Thoracic aorta (tissue), 2 donors: ENCODE results near the gene PAX8. TPM values are rescaled to one million over a fixed set of nuclear protein-coding genes. Genes with fewer than 3 reads are reported as not detected.

Source experiments
- ATAC-seq: fragments of 150-250 bp; one replicate; pipeline ENCODE4 v1.8.0; 2017; ENCODE audit warnings: low read depth; ENCODE audit not compliant: insufficient number of reproducible peaks, low FRiP score
- DNase-seq: peaks from one replicate; pipeline ENCODE4 v3.0.0-alpha.2; 2020; ENCODE audit warnings: low spot score
- H3K27ac ChIP-seq, 2 donors: fragments of 200-600 bp; sonication (generic); 1 replicate in 1 of 2; 2 replicates in 1 of 2; pipeline ENCODE4 v1.5.1; 2016; ENCODE audit warnings: mild to moderate bottlenecking in 2 of 2, moderate library complexity in 2 of 2
- H3K27me3 ChIP-seq: fragments of 200-600 bp; sonication (generic); replicated peaks from 2 replicates; pipeline ENCODE4 v1.6.0; 2016; ENCODE audit warnings: mild to moderate bottlenecking; ENCODE audit not compliant: insufficient read depth
- H3K36me3 ChIP-seq: fragments of 200-600 bp; sonication (generic); one replicate; pipeline ENCODE4 v1.5.1; 2016
- H3K4me1 ChIP-seq, 2 donors: fragments of 200-600 bp; sonication (generic); 1 replicate in 1 of 2; 2 replicates in 1 of 2; pipeline versions ENCODE4 v1.5.1 to v1.6.0; 2016; ENCODE audit warnings: low read depth in 2 of 2, mild to moderate bottlenecking in 1 of 2; ENCODE audit not compliant: control insufficient read depth in 1 of 2
- H3K4me3 ChIP-seq: fragments of 200-600 bp; sonication (generic); 2 replicates; pipeline ENCODE4 v1.5.1; 2016; ENCODE audit warnings: mild to moderate bottlenecking
- H3K9me3 ChIP-seq: fragments of 200-600 bp; sonication (generic); 2 replicates; pipeline ENCODE4 v1.5.1; 2016
- total RNA-seq, 2 donors: library from RNA; depleted of rRNA; stranded (reverse); fragments of >200 nt; gene quantifications; one replicate each; pipeline versions ENCODE4 v1.1.0 to v1.2.3, GENCODE V29; 2016
- TF ChIP-seq, protein P1 (sequence below): fragments of 200-600 bp; sonication (generic); IDR thresholded peaks from one replicate; pipeline ENCODE4 v1.5.1; 2019; ENCODE audit warnings: antibody characterized with exemption

Gene PAX8
- total RNA-seq, 2 donors from 2014 or later: 2.4 to 10.3 TPM

DNA sequence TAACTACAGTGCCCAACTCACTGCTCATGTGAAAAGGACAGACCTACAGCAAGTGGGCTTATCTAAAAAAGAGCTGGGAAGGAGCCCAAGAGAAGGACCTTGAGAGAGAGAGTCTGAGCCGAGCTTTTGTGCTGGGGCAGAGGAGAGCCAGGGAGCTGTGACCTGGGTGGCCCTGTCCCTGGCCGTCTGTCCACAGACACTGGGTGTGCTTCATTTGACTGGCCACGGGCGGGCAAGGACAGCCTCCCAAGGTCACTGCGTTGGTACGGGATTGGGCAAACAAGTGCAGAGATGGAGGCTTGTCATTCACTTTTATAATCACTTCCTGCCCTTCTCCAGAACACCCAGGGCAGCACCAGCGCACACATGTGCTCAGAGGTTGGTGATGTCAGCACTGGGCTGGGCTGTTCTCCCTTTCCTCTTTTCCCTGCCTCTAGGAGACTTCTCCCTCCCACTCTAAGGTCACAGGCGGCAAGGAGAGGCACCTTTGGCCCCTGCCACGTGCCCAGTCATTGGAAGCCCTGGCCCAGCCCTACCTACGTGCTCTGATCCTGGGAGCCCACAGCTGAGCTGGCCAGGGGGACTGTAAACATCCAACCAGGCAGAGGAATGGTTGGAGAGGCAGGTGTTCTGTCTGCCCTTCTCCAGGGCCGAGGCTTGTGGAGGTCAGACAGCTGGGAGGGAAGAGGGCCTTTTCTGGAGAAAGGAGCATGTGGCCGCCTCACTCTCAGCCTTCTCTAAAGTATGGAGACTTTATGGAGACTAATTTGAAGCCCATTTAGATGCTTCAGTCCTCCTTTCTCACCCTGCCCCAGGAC lies 111.4 kb downstream of the PAX8 start:
- DNase-seq (no peak), ATAC-seq (no peak)
- H3K36me3 ChIP-seq: no peaks in the 10 kb centered on the region
- H3K27ac ChIP-seq: no peak overlapping the region
- TF ChIP-seq, protein P1, sequence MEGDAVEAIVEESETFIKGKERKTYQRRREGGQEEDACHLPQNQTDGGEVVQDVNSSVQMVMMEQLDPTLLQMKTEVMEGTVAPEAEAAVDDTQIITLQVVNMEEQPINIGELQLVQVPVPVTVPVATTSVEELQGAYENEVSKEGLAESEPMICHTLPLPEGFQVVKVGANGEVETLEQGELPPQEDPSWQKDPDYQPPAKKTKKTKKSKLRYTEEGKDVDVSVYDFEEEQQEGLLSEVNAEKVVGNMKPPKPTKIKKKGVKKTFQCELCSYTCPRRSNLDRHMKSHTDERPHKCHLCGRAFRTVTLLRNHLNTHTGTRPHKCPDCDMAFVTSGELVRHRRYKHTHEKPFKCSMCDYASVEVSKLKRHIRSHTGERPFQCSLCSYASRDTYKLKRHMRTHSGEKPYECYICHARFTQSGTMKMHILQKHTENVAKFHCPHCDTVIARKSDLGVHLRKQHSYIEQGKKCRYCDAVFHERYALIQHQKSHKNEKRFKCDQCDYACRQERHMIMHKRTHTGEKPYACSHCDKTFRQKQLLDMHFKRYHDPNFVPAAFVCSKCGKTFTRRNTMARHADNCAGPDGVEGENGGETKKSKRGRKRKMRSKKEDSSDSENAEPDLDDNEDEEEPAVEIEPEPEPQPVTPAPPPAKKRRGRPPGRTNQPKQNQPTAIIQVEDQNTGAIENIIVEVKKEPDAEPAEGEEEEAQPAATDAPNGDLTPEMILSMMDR: no peak
- H3K4me1 ChIP-seq: no peaks in the 10 kb centered on the region
- no peaks in the 10 kb centered on the region for H3K27me3 ChIP-seq
- no peak overlapping the region for H3K4me3 ChIP-seq
- no peaks in the 10 kb centered on the region for H3K9me3 ChIP-seq

DNA sequence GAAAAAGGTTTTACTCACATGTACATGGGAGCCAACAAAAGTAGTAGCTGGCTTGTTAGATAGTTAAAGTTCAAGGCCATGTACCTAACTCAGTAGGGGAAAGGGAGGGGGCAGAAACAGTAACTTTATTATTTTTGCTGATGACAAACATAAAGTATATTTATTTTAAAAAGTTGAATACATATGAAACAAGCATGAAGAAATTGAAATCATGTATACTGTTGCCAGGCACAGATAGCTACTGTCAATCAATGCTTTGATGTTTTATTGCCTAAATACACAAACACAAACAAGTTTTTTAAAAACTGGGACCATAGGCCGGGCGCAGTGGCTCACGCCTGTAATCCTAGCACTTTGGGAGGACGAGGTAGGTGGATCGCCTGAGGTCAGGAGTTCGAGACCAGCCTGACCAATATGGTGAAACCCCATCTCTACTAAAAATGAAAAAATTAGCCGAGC lies 112.5 kb downstream of the PAX8 start:
- DNase-seq (no peak), ATAC-seq (no peak)
- Histone ChIP-seq H3K36me3 (no peaks in the 10 kb centered on the region), H3K27ac (no peak overlapping the region), H3K4me3 (no peak overlapping the region), H3K27me3 (no peaks in the 10 kb centered on the region), H3K9me3 (no peaks in the 10 kb centered on the region), H3K4me1 (no peaks in the 10 kb centered on the region)
- TF ChIP-seq, protein P1: no peak

Other genes starting within 250 kb of the PAX8 start
- gene IL36B, start 226.1 kb downstream of the PAX8 start, total RNA-seq: not detected
- not detected for gene IL36RN, start 219.7 kb downstream of the PAX8 start, total RNA-seq
- gene IL1F10, start 211.0 kb downstream of the PAX8 start, total RNA-seq: not detected
- 1 to 10 TPM; 1.6 to 8.6 TPM for gene IL1RN, start 151.3 kb downstream of the PAX8 start, total RNA-seq
- 10 to 100 TPM; 13.1 to 16.9 TPM for gene PSD4, start 105.0 kb downstream of the PAX8 start, total RNA-seq
- 10 to 100 TPM; 15.4 to 34.1 TPM for gene ZNG1B, start 158.8 kb upstream of the PAX8 start, total RNA-seq
- gene FOXD4L1, start 219.7 kb upstream of the PAX8 start, total RNA-seq: under 1 TPM in 1 of 2 donors, not detected in 1; 0.21 TPM